ENCODE results near the gene CD38.

Gene CD38

DNA sequence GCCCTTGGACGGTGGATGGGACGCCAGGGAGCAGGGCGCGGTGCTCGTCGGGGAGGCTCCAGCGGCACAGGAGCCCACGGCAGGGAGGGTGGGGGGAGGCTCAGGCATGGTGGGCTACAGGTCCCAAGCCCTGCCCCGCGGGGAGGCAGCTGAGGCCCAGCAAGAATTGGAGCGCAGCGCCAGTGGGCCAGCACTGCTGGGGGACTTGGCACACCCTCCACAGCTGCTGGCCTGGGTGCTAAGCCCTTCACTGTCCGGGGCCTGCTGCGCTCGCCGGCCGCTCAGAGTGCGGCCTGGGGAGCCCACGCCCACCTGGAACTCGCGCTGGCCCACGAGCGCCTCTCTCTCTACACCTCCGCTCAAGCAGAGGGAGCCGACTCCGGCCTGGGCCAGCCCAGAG is 8.6 kb downstream of the CD38 start:
- Histone ChIP-seq H3K36me3 (no peaks in the 10 kb centered on the region), H3K27me3 (no peaks in the 10 kb centered on the region), H3K4me1 (no peaks in the 10 kb centered on the region), H3K9me3 (no peaks in the 10 kb centered on the region), H3K4me3 (ENCODE audit: low read depth, low read length) (no peak overlapping the region)
- TF ChIP-seq, protein P1, sequence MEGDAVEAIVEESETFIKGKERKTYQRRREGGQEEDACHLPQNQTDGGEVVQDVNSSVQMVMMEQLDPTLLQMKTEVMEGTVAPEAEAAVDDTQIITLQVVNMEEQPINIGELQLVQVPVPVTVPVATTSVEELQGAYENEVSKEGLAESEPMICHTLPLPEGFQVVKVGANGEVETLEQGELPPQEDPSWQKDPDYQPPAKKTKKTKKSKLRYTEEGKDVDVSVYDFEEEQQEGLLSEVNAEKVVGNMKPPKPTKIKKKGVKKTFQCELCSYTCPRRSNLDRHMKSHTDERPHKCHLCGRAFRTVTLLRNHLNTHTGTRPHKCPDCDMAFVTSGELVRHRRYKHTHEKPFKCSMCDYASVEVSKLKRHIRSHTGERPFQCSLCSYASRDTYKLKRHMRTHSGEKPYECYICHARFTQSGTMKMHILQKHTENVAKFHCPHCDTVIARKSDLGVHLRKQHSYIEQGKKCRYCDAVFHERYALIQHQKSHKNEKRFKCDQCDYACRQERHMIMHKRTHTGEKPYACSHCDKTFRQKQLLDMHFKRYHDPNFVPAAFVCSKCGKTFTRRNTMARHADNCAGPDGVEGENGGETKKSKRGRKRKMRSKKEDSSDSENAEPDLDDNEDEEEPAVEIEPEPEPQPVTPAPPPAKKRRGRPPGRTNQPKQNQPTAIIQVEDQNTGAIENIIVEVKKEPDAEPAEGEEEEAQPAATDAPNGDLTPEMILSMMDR (IDR thresholded peaks at IDR 0.05; ENCODE audit: low read depth, low read length) = no peak
- DNase-seq = no peak

DNA sequence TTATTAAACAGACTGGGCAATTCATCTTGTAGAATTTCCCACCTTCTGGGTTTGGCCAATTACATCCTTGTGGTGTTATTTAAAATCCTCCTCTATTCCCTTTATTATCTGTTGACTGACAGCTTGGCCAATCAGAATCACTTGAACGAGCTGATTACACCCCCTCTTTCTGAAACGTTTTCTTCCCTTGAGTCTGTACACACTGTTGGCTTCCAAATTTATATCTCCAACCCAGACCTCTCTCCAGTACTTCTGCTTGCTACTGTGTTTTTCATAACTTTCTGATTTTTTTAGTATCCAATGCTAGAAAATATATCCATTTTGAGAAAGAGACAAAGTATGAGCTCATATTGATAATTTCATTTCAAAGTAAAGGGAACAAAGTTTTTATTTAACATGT is 14.8 kb downstream of the CD38 start:
- DNase-seq = no peak
- TF ChIP-seq, protein P1 (IDR thresholded peaks at IDR 0.05; ENCODE audit: low read depth, low read length) = no peak
- H3K4me1 ChIP-seq = no peaks in the 10 kb centered on the region
- peaks cover 8% of the 10 kb centered on the region for H3K27me3 ChIP-seq
- no peak overlapping the region for H3K4me3 ChIP-seq (ENCODE audit: low read depth, low read length)
- no peaks in the 10 kb centered on the region for H3K9me3 ChIP-seq
- no peaks in the 10 kb centered on the region for H3K36me3 ChIP-seq

DNA sequence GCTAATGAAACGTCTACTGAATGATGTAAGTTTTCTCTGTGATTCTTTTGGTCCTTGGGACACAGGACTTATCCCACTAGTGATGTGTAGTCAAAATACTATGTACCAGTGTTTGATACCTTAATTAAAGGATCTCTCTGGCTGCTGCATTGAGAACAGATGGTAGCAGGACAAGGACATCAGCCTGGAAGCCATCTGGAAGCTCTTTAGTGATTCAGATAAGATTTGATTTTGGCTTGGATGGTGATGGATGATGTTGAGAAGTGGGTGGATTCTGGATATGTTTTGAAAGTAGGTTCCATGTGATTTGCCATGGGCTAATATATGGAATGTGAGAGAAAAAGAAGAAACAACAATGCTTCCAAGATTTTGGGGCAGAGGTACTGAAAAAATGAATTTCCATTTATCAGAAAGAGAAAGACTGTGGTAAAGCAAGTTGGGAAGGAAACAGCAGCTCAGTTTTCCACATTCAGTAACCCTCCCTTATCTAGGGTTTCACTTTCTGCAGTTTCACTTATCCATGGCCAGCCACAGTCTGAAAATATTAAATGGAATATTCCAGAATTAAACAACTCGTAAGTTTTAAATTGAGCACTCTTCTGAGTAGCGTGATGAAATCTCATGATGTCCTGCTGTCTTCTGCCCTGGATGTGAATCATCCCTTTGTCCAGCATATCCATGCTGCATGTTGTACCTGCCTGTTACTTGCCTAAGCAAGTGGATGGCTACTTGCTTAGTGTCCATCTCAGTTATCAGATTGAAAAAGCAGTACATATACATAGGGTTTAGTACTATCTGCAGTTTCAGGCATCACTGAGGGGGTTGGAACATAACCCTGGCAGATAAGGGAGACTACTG is 15.6 kb downstream of the CD38 start:
- no peaks in the 10 kb centered on the region for H3K9me3 ChIP-seq
- TF ChIP-seq, protein P1 (IDR thresholded peaks at IDR 0.05; ENCODE audit: low read depth, low read length) = no peak
- peaks cover 8% of the 10 kb centered on the region for H3K27me3 ChIP-seq
- H3K4me3 ChIP-seq (ENCODE audit: low read depth, low read length) = no peak overlapping the region
- H3K4me1 ChIP-seq = no peaks in the 10 kb centered on the region
- no peaks in the 10 kb centered on the region for H3K36me3 ChIP-seq
- DNase-seq = no peak

DNA sequence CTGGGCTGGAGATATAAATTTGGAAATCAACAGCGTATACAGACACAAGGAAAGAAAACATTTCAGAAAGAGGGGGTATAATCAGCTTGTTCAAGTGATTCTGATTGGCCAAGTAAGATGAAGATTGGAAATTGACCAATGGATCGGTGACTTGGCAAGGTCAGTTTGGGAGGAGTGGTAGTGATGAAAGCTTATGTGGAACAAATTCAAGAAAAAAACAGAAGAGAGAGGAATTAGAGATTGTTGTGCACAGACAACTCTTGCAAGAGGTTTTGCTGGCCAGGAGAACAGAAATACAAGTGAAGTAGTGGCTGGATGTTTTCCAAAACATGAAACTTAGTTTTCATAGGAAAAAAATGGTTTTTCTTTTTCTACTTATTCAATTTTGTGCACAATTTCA is 16.3 kb downstream of the CD38 start:
- H3K36me3 ChIP-seq = no peaks in the 10 kb centered on the region
- no peak overlapping the region for H3K4me3 ChIP-seq (ENCODE audit: low read depth, low read length)
- DNase-seq = no peak
- no peaks in the 10 kb centered on the region for H3K9me3 ChIP-seq
- no peaks in the 10 kb centered on the region for H3K4me1 ChIP-seq
- TF ChIP-seq, protein P1 (IDR thresholded peaks at IDR 0.05; ENCODE audit: low read depth, low read length) = no peak
- H3K27me3 ChIP-seq = peaks cover 8% of the 10 kb centered on the region

DNA sequence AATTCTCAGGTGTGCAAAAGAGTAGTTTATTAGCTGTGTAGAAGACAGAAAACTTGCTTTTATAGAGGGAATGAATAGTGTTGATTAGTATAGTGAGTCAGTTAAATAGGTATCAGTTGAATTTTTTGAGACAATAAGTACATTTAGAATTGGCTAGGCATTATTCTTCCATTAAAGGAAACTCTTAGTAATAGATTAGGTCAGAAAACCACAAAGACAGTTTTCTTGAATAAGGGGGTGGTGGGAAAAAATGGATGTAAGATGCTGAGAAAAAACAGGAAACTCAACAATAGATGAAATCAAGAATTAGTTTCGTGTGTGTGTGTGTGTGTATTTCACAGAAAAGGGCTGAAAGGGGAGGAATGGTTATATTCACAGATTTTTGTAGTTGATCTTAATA is 16.8 kb downstream of the CD38 start:
- no peak for DNase-seq
- Histone ChIP-seq H3K27me3 (peaks cover 12% of the 10 kb centered on the region), H3K9me3 (no peaks in the 10 kb centered on the region), H3K4me1 (no peaks in the 10 kb centered on the region), H3K4me3 (ENCODE audit: low read depth, low read length) (no peak overlapping the region), H3K36me3 (no peaks in the 10 kb centered on the region)
- TF ChIP-seq, protein P1 (IDR thresholded peaks at IDR 0.05; ENCODE audit: low read depth, low read length) = no peak

DNA sequence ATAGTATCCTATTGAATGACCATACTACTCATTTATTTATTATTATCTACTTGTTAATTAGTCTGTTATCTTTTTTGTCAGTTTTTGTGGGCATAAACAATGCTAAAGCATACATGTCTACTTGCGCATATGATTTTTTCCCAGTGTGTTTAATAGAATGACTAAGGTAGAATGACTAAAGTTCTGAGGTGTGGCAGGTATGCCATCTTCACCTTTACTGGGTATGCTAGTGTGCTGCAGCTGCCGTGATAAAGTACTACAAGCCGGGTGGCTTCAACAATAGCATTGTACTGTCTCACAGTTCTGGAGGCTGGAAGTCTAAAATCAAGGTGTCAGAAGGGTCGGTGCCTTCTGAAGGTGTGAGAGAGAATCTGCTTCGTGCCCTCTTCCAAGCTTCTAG is 19.2 kb downstream of the CD38 start:
- Histone ChIP-seq H3K4me1 (no peaks in the 10 kb centered on the region), H3K9me3 (no peaks in the 10 kb centered on the region), H3K27me3 (peaks cover 13% of the 10 kb centered on the region), H3K4me3 (ENCODE audit: low read depth, low read length) (no peak overlapping the region), H3K36me3 (no peaks in the 10 kb centered on the region)
- no peak for DNase-seq
- TF ChIP-seq, protein P1 (IDR thresholded peaks at IDR 0.05; ENCODE audit: low read depth, low read length) = no peak

Measured in BE2C (cell line).